Measurements from ENCODE around the gene NBEAL2.

GRCh38 chr3:46935989-46936558, 43.4 kb upstream of the NBEAL2 start:
- TF ChIP-seq, protein P1, sequence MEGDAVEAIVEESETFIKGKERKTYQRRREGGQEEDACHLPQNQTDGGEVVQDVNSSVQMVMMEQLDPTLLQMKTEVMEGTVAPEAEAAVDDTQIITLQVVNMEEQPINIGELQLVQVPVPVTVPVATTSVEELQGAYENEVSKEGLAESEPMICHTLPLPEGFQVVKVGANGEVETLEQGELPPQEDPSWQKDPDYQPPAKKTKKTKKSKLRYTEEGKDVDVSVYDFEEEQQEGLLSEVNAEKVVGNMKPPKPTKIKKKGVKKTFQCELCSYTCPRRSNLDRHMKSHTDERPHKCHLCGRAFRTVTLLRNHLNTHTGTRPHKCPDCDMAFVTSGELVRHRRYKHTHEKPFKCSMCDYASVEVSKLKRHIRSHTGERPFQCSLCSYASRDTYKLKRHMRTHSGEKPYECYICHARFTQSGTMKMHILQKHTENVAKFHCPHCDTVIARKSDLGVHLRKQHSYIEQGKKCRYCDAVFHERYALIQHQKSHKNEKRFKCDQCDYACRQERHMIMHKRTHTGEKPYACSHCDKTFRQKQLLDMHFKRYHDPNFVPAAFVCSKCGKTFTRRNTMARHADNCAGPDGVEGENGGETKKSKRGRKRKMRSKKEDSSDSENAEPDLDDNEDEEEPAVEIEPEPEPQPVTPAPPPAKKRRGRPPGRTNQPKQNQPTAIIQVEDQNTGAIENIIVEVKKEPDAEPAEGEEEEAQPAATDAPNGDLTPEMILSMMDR (IDR thresholded peaks at IDR 0.05): no peak
- TF ChIP-seq POLR2A (IDR thresholded peaks at IDR 0.05): no peak
